Suppressor macrophage (primary cell): ENCODE measurements around the gene IDUA.

Experiments
- DNase-seq, 4 experiments: peaks; one replicate each; pipeline ENCODE4 v3.0.0-alpha.2; 2020 to 2022

Gene IDUA

DNA sequence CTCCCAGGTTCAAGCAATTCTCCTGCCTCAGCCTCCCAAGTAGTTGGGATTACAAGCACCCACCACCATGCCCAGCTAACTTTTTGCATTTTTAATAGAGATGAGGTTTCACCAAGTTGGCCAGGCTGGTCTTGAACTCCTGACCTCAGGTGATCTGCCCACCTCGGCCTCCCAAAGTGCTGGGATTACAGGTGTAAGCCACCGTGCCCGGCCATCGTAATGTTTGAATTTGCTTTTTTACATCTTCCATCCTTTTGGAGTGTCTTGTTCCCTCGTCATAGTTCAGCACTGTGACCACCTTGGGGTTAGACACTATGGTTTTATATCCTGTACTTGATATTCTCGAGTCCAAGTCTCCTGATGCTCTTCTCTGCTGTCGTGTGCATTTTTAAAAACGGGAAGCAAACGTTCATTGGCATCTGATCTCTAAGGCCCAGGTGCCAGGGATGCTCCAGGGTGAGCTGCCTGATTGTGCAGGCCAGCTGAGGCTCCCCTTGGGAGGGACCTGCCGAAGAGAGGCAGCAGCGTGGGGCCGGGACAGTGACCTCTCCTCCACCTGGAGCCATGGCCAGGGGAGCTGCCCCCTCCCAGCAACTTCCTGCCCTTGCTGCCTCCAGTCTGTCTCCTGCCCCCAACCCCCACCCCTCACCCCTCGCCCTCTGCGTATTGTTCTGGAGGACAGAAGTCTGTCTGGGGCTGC is 30.2 kb upstream of the IDUA start:
- DNase-seq = no peak

DNA sequence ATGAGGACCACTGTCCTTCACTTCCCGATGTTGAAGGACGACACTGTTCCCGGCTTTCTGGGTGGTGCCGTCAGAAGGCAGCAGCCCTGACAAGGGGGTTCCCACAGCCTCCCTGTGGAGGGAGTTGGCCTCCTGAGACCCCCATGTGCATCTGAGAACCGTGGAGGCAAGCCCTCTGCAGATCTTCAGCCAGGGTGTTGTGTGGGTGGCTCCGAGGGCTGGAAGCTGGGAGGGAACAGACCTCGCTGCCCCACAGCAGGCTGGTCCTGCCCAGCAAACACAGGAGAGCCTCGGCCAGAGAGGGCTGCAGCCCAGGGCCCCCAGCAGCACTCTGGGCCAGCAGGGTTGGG is 29.6 kb upstream of the IDUA start:
- no peak for DNase-seq

DNA sequence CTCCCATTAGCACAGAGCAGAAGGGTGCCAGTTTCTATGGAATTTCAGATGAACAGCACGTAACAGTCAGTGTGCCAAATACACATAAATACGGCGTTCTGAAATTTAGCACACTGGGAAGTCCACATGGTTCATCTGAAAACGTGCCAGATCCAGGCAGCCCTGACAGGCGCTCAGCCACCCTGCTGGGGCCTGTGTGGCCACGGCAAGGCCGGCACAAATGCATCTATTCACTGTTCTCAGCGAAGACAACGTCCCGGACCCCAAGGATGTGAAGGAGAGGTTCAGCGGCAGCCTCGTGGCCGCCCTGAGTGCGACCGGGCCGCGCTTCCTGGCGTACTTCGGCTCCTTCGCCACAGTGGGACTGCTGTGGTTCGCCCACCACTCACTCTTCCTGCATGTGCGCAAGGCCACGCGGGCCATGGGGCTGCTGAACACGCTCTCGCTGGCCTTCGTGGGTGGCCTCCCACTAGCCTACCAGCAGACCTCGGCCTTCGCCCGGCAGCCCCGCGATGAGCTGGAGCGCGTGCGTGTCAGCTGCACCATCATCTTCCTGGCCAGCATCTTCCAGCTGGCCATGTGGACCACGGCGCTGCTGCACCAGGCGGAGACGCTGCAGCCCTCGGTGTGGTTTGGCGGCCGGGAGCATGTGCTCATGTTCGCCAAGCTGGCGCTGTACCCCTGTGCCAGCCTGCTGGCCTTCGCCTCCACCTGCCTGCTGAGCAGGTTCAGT is 29.1 kb upstream of the IDUA start:
- no peak for DNase-seq

DNA sequence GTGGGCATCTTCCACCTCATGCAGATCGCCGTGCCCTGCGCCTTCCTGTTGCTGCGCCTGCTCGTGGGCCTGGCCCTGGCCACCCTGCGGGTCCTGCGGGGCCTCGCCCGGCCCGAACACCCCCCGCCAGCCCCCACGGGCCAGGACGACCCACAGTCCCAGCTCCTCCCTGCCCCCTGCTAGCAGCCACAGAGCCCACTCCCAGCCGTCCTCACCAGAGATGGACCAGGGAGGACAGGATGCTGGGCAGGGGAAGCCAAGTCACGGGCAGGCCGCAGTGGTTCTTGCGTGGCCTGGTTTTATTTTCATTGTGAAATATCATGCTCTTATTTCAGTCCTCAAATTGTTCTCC is 28.6 kb upstream of the IDUA start:
- DNase-seq = no peak

DNA sequence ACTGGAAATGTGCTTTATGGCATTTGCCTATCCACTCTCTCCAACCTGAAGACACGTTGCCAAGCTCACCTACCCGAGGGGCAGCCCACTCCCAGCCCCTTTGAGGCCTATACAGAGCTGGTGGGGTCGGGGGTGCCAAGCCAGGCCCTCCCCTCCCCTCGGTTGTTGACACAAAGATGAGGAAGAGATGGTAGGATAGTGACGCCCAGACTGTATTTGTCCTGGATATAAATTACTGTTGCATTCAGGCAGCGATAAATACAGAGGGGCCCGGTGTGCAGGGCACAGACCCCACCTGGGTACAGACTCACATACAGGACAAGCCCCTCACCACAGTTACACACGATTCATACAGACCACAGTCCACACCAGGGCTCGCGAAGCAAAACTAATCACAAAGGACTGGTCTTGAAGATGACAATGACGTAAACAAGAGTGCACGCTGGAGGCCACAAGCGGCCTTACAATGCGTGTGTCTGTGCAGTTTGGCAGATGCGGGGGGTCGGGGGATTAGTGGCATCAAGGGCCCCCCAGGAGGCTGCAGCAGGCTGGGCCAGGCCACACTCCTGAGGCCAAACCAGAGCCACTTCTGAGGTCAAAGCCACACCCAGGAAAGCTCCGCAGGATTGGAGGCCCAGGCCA is 28.0 kb upstream of the IDUA start:
- DNase-seq = no peak

DNA sequence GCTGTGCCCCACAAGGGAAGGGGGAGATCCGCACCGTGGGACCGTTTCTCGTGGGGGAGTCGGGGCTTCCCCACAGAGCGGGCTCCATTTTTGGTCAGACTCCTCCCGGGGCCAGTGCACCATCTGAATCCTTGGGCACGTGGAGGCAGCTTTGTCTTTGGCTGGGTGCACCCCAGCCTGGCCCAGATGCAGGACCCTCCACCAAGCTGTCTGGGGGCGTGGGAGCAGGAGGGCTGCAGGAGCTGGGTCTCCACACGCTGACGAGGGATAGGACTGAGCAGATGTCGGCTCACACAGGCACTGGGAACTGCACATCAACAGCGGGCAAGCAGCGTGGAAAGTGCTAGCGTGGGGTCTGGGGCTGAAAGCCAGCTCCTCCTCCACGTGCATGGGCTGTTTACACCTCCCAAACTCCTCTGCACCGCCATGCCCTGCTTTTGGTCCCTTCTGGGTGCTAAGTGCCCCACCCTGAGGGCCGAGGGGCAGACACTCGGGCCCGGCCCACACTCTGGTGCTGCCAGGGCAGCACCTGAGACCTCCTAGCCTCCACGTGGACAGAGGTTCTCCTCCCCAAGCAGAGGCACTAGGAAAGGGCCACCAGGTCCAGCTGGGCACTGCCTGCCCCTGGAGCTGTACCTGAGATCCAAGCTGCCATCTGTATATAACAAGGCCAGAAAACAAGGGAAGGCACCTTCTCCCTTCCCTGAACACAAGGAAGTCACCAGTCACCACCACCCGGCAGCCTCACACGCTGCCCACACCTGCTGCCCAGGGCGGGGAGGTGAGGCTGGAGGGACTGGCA is 27.3 kb upstream of the IDUA start:
- DNase-seq = no peak

DNA sequence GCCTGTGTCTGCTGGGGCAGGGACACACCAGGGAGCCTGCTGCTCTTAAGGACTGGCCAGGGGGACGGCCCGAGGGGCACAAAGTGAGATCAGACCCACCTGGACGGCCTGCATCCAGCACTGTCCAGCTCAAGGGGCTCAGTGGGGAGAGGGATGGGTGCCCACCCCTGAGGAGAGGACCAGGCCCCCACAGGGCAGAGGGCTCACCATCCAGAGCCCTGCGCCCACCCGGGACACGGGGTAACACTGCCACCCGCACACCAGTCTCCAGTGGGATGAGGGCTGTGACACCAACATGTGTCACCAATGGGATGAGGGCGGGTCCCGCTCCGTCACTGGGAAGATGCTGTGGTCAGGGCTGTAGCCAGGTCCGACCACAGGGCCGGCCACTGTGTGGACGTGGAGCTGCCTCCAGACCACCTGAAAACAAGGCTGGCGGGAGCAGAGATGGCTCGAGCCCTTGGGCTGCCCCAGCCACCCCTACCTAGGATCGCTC is 26.7 kb upstream of the IDUA start:
- DNase-seq = no peak

DNA sequence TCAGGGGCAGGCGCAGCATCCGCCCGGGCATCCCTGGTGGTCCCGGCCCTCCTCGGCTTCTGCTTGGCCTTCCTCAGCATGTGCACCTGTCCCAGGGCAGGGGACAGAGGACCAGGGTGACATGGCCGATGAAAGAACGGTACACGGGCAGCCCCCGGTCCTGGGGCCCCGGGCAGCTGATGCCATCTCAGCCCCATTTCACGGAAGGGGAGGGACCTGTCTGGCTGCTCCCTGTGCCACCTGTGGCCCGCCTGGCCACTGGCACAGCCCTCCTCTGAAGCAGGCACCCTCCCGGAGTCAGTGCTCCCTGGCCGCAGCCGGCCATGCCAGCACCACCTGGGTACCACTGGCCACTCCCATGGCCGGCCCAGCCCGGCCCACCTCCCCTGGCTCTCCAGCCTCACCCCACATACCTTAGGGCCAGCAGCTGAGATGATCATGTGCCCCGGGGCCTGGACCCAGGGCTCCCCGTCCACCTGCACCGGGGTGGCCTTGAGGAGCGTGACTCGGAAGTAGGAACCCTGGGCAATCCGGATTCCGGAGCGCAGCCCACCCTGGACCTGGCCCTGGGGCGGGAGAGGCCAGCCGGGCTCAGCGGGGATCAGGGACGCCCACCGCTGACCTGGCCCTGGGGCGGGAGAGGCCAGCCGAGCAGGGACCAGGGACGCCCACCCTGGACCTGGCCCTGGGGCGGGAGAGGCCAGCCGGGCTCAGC is 26.1 kb upstream of the IDUA start:
- DNase-seq = no peak

DNA sequence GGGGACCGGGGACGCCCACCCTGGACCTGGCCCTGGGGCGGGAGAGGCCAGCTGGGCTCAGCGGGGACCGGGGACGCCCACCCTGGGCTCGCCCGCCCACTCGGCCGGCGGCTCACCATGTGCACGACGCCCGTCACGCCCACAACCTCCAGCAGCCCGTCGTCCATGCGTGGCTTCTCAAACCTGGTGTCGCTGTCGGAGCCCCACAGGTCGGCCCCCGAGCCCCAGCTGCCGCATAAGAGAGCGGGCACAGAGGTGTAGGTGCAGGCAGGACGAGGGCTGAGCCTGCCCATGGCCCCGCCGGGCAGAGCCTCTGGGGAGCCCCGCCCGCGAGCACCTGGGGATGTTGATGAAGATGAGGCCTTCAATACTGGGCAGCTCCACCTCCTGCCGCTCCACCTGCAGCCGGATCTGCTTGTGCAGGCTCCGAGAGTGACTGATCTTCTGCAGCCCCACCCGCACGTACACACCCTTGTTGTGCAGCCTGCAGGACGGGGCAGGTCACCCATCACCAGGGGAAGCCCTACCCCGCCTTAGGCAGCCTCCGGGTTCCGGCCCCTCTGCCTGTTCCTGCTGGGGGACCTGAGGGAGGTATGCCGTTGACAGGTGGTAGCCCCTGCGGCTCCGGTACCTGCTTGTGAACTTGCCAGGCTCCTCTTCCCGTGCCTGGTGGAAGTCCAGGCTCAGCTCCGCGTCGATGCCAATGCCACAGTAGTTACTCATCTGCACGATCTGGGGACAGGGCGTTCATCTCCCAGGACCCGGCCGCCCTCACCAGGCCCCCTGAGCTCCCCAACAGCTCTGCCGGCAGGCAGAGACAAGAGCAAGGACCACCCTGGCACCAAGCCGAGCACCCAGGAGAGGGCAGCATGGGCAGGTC is 25.3 kb upstream of the IDUA start:
- no peak for DNase-seq

DNA sequence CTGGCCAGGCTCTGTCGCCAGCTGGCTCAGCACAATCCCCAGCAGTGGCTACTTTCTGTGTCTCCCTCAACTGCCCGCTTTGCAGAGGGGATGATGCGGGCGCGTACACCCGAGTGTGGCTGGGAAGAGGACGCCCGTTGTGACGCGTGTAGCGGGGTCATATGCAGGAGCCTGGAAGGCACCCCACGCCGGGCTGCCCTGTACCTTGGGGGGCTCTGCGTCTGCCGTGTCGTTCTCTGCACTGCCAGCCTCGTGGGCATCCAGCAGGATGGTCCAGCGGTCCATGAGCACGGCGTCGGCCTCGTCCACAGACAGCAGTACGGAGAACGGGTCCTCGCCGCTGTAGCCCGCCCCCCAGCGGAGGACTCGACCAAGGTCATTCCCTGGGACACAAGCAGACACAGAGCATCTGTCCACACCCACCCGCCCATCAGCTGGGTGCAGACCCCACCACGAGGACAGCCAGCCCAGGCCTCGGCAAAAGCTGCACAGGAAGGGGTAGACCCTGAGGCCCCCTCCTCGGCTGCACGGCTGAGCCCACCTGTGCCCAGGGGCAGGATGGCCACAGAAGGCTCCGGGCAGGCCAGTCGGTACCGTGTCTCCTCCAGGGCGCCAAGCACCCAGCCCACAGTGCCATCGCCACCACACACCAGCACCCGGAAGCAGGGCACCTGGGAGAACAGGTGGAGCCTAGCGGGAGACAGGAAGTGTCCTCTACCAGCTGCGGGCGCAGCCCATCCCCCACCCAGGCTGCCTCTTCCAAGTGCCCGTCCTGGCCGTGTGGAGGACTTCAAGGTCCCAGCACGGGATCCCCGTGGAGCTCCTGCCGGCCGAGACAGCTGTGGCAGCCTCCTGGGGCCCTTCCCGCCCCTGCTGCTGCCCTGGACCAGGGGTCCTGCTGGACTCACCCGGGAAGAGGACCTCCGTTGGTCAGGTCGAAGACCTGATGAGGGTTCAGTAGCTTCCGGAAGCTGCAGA is 24.3 kb upstream of the IDUA start:
- DNase-seq = no peak

DNA sequence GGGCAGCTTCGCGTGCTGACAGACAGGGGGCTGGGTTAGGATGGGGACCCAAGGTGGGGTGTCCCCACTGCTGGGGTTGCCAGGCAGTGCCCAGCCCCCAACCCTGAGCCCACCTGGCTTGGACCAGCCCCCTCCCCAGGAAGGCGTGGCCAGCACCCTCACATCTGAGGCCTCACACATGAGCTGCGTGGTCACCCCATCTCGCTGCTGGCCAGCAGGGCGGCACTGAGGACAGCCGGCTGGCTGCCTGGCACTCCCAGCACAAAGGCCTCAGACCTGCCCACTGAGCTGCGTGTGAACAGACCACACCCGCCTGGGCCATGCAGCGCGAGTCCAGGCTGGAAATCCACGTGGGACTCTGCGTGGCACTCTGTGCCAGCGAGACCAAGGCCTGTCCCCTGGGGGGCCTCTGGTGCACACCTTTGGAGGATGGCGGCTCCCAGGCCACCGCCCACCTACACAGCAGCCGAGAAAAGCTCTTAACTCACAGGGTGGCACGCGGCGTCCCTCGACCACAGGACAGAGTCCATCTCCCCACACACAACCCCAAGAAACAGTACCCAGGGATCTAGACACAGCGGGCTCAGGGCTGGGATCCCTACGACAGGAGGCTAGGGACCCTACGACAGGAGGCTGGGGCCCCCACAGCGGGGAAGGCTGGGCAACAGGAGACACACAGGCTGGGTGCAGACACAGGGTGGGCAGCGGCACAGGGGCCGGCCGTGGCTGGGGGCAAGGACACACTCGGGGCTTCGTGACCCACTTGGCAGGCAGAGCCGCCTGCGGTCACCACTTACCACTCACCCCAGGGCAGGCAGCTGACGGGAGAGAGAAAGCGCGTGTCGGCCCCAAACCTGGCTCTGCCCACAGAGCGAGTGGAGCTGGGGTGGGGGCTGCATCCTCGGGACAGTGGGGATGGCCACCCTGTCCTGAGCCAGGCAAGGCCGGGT is 23.3 kb upstream of the IDUA start:
- no peak for DNase-seq

DNA sequence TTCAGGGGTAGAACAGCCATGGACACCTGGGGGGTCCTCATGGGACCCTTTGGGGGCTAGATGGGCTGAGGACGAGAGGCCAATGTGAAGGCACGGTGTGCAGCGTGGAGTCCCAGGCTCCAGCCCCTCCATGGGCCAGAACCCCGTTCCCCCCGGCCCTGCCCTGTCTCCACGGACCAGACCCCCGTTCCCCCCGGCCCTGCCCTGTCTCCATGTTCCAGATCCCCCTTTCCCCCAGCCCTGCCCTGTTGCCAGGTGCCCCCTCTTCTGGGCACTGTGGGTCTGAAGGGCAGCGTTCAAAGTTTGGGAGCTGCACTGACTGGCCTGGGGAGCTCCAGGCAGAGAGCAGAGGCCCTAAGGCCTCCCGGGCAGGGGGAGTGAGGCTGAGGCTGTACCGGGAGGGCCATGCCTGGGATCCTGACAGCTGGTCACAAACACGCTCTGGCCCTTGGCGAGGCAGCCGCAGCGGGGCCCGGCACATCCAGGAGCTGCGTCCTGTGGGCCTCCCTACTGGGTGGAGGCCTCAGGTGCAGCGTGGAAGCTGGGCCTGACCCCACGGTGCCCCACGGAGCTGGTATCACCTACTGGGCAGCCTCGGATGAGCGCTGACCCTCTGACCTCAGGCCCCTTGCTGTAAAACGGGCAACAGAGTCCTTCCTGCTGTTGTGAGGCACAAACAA is 22.4 kb upstream of the IDUA start:
- DNase-seq = no peak

DNA sequence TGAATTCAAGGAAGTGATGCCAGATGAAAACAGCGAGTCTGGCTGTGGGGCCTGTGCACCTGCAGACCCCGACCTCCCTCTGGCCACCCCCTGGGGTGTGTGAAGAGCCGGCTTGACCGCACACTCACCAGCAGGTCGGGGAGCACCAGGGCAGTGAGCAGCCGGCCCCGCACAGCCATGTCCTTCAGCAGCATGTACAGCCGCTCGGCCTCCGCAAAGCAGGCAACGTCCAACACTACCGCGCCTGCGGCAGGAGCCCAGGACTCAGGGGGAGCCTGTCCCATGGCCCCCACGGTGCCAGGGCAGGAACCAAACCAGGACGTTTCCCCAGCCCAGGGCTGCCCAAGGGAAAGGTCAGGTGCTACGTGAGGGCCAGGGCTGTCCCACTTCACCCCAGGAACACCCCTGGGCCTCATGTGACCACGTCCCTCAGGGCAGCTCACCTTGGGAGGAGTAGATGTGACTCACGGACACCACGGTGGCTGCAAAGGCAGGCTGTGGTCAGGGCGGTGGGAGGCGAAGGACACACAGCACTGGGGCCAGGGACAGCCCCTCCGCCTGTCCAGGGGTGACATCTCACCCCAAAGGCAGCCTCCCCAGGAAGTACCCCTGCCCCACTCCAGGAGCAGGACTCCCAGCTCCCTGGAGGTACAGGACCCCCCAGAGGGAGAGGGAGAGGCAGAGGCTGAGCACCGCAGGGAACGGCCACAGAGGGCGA is 21.6 kb upstream of the IDUA start:
- DNase-seq = no peak

DNA sequence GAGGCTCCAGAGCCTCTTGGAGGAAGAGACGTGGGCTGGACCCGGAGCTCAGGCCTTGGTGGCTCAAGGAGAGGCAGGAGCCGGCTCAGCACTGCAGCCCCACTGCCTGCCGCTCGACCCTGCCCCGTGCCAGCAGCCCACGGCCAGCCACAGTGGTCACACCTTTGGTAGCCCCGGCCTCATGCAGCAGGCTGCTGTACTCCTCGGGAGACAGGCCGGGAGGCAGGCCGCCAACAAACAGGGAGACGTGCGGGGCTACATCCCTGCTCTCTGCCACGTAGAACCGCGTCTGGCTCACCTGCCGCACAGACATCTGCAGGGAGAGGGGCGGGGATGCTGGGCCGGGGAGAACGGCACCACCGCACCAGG is 21.1 kb upstream of the IDUA start:
- DNase-seq = no peak

DNA sequence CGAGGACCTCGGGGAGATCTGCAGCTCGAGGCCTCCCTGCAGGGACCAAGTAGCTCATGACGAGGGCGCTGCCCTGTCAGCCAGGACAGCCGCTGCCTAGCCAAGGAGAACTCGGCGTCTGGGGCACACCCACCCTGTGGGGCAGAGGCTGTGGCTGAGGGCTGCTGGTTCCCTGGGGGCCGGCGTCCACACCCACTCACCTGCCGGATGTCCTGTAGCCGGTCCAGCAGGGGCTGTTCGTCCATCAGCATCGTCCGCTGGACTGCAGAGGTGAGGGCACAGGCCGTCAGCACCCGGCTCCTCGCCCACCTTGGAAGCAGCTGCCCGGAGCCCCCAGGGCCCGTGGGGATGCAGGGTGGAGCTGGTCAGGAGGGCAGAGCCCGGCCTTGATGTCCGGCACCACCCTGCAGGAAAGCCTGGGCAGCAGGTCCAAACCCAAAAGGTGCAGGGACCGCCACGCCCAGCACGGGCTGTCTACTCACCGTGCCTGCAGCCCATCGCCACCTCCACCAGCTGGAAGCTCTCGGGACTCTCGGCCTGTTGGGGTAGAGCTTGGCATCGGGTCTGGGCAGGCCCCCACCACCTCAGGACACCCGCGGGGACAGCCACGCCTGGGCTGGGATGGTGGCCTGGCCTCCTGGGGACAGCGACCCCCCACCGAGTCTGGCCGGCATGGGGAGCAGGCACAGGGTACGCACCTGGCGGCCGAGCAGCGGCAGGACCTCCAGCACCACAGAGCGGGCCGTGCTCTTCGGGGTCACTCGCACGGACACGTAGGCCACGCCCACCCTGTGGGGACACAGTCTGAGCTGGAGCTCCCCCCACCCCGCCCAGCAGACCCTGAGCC is 20.4 kb upstream of the IDUA start:
- DNase-seq = no peak
